HEK293T (cell line): ENCODE measurements around the gene SLC12A8.

Experiments
- FOXK2 ChIP-seq: fragments of 450-650 bp; IDR thresholded peaks from 2 replicates; pipeline ENCODE4 v1.6.1; 2016; ENCODE audit warnings: mild to moderate bottlenecking
- SP1 ChIP-seq: fragments of 450-650 bp; IDR thresholded peaks from 2 replicates; pipeline ENCODE4 v1.6.1; 2017
- SUZ12 ChIP-seq: fragments of 450-650 bp; IDR thresholded peaks from 2 replicates; pipeline ENCODE4 v1.6.1; 2016; ENCODE audit warnings: mild to moderate bottlenecking

DNA sequence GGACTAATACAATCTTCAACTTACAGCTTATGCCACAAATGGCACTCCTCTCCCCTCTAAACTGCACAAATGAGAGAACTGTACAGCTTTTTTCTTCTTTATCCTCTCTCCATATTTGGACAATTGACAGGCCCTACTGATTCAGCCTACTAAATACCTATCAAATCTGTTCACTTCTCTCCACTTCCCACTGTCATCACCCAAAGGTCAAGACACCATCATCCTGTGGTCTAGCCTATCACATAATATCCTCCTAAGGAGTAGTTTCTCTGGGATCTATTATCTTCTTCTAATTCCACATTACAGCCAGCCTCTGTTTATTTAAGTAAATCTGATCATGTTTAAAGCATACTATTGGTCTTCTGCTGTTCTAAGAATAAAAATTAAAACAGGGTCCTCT lies 33.0 kb upstream of the SLC12A8 start:
- TF ChIP-seq SUZ12 (no peak), SP1 (no peak), FOXK2 (no peak)
